ENCODE results near the gene ANGPTL8.

- no peak for TF ChIP-seq CTCF (conservative IDR thresholded peaks at IDR 0.05)
- no peak for TF ChIP-seq EZH2 (IDR thresholded peaks at IDR 0.05; ENCODE audit: low read depth)
Measured at GRCh38 chr19:11265177-11265784, 25.9 kb downstream of the ANGPTL8 start.

Measured in PC-9 (cell line).